Endodermal cell (in vitro differentiated cells): Measurements from ENCODE around the gene TSTD2. TPM values are rescaled to one million over a fixed set of nuclear protein-coding genes. Genes with fewer than 3 reads are reported as not detected.
"Not testable (repeated sequence)": the region's sequence is repeated elsewhere in the genome, so short reads cannot be mapped to it uniquely, and the experiment has no call there.

Source experiments
- DNase-seq: peaks from one replicate; pipeline ENCODE4 v3.0.0-alpha.2; 2017
- H3K27ac ChIP-seq: 2 replicates; pipeline ENCODE4 v1.5.1; 2013; ENCODE audit warnings: mild to moderate bottlenecking, low read depth, low read length, moderate library complexity
- H3K27me3 ChIP-seq: 2 replicates; pipeline ENCODE4 v1.6.1; 2013; ENCODE audit warnings: mild to moderate bottlenecking, low read length, moderate library complexity; ENCODE audit not compliant: insufficient read depth, control insufficient read depth, poor library complexity, severe bottlenecking
- H3K36me3 ChIP-seq: 2 replicates; pipeline ENCODE4 v1.7.0; 2013; ENCODE audit warnings: mild to moderate bottlenecking, low read length, moderate library complexity; ENCODE audit not compliant: control insufficient read depth, insufficient read depth
- H3K4me1 ChIP-seq: one replicate; pipeline ENCODE4 v1.7.0; 2013; ENCODE audit warnings: low read length; ENCODE audit not compliant: control insufficient read depth, insufficient read depth
- H3K4me3 ChIP-seq: 2 replicates; pipeline ENCODE4 v1.5.1; 2013; ENCODE audit warnings: mild to moderate bottlenecking, low read length, moderate library complexity
- H3K9ac ChIP-seq: 2 replicates; pipeline ENCODE4 v1.6.1; 2013; ENCODE audit warnings: mild to moderate bottlenecking, low read length, moderate library complexity; ENCODE audit not compliant: poor library complexity, severe bottlenecking; ENCODE audit errors: extremely low read depth
- H3K9me3 ChIP-seq: 2 replicates; pipeline ENCODE4 v1.6.1; 2013; ENCODE audit warnings: mild to moderate bottlenecking, low read length, moderate library complexity; ENCODE audit not compliant: control insufficient read depth
- H3K27ac Mint-ChIP-seq: 2 replicates; pipeline ENCODE4 v1.8.0; 2020; ENCODE audit warnings: mixed read lengths
- H3K27me3 Mint-ChIP-seq: 2 replicates; pipeline ENCODE4 v1.8.0; 2021; ENCODE audit warnings: mild to moderate bottlenecking, mixed read lengths; ENCODE audit not compliant: insufficient read depth
- H3K36me3 Mint-ChIP-seq: 2 replicates; pipeline ENCODE4 v1.8.0; 2020; ENCODE audit warnings: low read depth, mixed read lengths
- H3K4me1 Mint-ChIP-seq: 2 replicates; pipeline ENCODE4 v1.8.0; 2020; ENCODE audit warnings: mixed read lengths
- H3K4me3 Mint-ChIP-seq: 2 replicates; pipeline ENCODE4 v1.8.0; 2020; ENCODE audit warnings: mild to moderate bottlenecking, moderate library complexity, mixed read lengths
- H3K9me3 Mint-ChIP-seq: 2 replicates; pipeline ENCODE4 v1.8.0; 2020; ENCODE audit warnings: mild to moderate bottlenecking, mixed read lengths
- WGBS, 2 experiments: methylation state at CpG; one replicate each; pipeline versions ENCODE4 v1.1.5 to v1.1.7; 2013; ENCODE audit warnings: missing lambda C conversion rate in 2 of 2, mixed read lengths in 1 of 2; ENCODE audit not compliant: insufficient coverage in 1 of 2, insufficient read length in 1 of 2; 5-methylcytosine and 5-hydroxymethylcytosine counted together
- total RNA-seq, 2 donors: library from RNA; stranded (reverse); fragmentation: NEBNext Ultra II Directional in 1 of 2; extraction: Animal tissue kit (Norgen Biotek cat#: 25700) in 1 of 2; gene quantifications; 2 replicates in 1 of 2; 3 replicates in 1 of 2; pipeline ENCODE4 v1.2.1, GENCODE V29; 2021
- TF ChIP-seq, protein P1 (sequence below): fragments of 200-600 bp; sonication (generic); conservative IDR thresholded peaks from 2 replicates; pipeline ENCODE4 v1.5.0; 2021; ENCODE audit warnings: antibody characterized with exemption, mild to moderate bottlenecking

Gene TSTD2
- total RNA-seq, 2 donors from 2014 or later = 23.0 TPM

DNA sequence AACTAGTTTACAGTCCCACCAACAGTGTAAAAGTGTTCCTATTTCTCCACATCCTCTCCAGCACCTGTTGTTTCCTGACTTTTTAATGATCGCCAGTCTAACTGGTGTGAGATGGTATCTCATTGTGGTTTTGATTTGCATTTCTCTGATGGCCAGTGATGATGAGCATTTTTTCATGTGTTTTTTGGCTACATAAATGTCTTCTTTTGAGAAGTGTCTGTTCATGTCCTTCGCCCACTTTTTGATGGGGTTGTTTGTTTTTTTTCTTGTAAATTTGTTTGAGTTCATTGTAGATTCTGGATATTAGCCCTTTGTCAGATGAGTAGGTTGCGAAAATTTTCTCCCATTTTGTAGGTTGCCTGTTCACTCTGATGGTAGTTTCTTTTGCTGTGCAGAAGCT, 51.6 kb downstream of the TSTD2 start:
- H3K4me1 Mint-ChIP-seq, H3K27me3 Mint-ChIP-seq, H3K4me3 Mint-ChIP-seq, H3K27ac Mint-ChIP-seq, DNase-seq, H3K9me3 Mint-ChIP-seq, H3K9me3 ChIP-seq, H3K36me3 Mint-ChIP-seq, H3K27me3 ChIP-seq, H3K9ac ChIP-seq, H3K4me3 ChIP-seq, H3K27ac ChIP-seq, H3K4me1 ChIP-seq, H3K36me3 ChIP-seq: not testable (repeated sequence)
- WGBS, 2 experiments = no CpG with 5 or more reads among the region's 3 CpGs

DNA sequence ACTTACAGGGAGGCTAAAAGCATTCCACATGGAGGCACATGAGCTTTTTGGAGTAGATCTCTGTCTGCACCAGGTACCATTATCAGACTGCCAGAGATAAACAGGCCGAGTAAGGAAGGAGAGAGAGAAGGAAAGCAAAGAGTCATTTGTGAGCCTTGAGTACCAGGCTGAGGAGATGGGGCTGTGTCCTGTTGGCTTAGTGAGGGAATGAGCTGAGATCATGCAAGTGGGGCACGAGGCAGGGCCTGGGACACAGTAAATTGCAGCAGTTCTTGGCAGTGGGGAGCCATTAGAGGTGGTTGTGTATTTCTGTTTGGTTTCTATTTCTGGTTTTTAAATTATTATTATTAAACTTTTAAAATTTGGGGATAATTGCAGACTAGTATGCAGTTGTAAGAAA, 53.3 kb downstream of the TSTD2 start:
- Mint-ChIP-seq H3K36me3 (peaks cover 7% of the 10 kb centered on the region), H3K27me3 (no peaks in the 10 kb centered on the region)

DNA sequence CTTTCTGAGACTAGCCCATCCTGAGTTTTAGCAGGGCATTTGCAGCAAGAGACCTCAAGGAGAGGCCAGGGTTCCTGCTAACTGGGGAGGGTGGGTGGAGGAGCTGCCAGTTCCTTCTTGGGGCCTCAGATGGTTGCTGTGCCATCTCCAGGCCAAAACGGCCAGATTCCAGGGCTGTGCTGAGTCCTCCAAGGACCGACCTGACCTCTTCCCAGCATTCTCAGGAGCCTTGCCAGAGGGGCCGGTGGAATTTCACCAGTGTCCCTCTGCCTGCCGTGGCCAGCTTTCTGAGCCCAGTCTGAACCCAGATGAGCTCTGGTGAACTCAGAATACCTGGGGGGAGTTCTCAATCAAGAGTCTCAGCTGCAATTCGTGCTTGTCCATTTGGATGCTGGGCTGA, 54.3 kb downstream of the TSTD2 start:
- no peaks in the 10 kb centered on the region for H3K27me3 ChIP-seq
- H3K9ac ChIP-seq = no peak overlapping the region
- no peak overlapping the region for H3K27ac Mint-ChIP-seq
- H3K9me3 Mint-ChIP-seq = peaks cover 4% of the 10 kb centered on the region
- H3K27ac ChIP-seq = no peak overlapping the region
- H3K36me3 ChIP-seq = no peaks in the 10 kb centered on the region
- no peaks in the 10 kb centered on the region for H3K4me1 Mint-ChIP-seq
- 77 to 88% methylated on average over 3 to 5 of the region's 5 CpGs for WGBS, 2 experiments
- TF ChIP-seq, protein P1, sequence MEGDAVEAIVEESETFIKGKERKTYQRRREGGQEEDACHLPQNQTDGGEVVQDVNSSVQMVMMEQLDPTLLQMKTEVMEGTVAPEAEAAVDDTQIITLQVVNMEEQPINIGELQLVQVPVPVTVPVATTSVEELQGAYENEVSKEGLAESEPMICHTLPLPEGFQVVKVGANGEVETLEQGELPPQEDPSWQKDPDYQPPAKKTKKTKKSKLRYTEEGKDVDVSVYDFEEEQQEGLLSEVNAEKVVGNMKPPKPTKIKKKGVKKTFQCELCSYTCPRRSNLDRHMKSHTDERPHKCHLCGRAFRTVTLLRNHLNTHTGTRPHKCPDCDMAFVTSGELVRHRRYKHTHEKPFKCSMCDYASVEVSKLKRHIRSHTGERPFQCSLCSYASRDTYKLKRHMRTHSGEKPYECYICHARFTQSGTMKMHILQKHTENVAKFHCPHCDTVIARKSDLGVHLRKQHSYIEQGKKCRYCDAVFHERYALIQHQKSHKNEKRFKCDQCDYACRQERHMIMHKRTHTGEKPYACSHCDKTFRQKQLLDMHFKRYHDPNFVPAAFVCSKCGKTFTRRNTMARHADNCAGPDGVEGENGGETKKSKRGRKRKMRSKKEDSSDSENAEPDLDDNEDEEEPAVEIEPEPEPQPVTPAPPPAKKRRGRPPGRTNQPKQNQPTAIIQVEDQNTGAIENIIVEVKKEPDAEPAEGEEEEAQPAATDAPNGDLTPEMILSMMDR = no peak
- H3K36me3 Mint-ChIP-seq = peaks cover 11% of the 10 kb centered on the region
- H3K4me1 ChIP-seq = no peaks in the 10 kb centered on the region
- H3K27me3 Mint-ChIP-seq = no peaks in the 10 kb centered on the region
- H3K4me3 ChIP-seq = no peak overlapping the region
- DNase-seq = no peak
- no peaks in the 10 kb centered on the region for H3K9me3 ChIP-seq
- no peak overlapping the region for H3K4me3 Mint-ChIP-seq

More for the DNA sequence above, 53.3 kb downstream of the TSTD2 start:
- Mint-ChIP-seq H3K4me3 (no peak overlapping the region), H3K4me1 (no peaks in the 10 kb centered on the region), H3K9me3 (peaks cover 2% of the 10 kb centered on the region), H3K27ac (no peak overlapping the region)
- Histone ChIP-seq H3K27me3 (no peaks in the 10 kb centered on the region), H3K36me3 (no peaks in the 10 kb centered on the region), H3K4me3 (no peak overlapping the region), H3K9ac (no peak overlapping the region), H3K9me3 (no peaks in the 10 kb centered on the region), H3K27ac (no peak overlapping the region), H3K4me1 (no peaks in the 10 kb centered on the region)
- WGBS, 2 experiments = 80% methylated on average over 1 to 2 of the region's 2 CpGs
- TF ChIP-seq, protein P1 = no peak
- DNase-seq = no peak

DNA sequence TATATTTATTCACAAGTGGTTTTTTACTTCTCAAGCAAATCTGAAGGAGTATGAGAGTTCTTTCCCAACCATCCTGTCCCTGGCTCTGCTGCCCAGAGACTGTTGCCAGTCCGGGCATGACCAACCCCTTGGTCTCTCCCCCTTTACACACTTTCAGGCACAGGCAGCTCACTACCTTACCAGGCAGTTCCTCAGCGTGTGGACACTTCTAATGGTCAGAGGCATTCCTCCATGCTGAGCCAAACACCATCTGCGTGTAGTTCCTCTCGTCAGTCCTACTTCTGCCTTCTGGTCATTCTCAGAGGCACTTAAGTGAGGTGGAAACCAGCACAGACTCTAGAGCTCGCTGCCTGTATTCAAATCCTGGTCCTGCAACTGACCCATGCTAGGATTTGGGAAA, 56.1 kb downstream of the TSTD2 start:
- Mint-ChIP-seq H3K9me3 (peaks cover 8% of the 10 kb centered on the region), H3K4me3 (no peak overlapping the region), H3K4me1 (no peaks in the 10 kb centered on the region), H3K27ac (no peak overlapping the region), H3K36me3 (peaks cover 19% of the 10 kb centered on the region), H3K27me3 (no peaks in the 10 kb centered on the region)
- no peaks in the 10 kb centered on the region for H3K9me3 ChIP-seq
- TF ChIP-seq, protein P1 = no peak
- DNase-seq = no peak
- no peaks in the 10 kb centered on the region for H3K27me3 ChIP-seq
- H3K4me1 ChIP-seq = no peaks in the 10 kb centered on the region
- H3K36me3 ChIP-seq = no peaks in the 10 kb centered on the region
- H3K4me3 ChIP-seq = no peak overlapping the region
- H3K9ac ChIP-seq = no peak overlapping the region
- no peak overlapping the region for H3K27ac ChIP-seq
- WGBS, 2 experiments = 92 to 94% methylated on average over 5 of the region's 5 CpGs
